Measurements from ENCODE around the gene HMX3.
A peak's percentile ranks its signal among the peaks of the same experiment; 100 is the strongest.
"Not testable (repeated sequence)": the region's sequence is repeated elsewhere in the genome, so short reads cannot be mapped to it uniquely, and the experiment has no call there.

The HMX3 gene

GRCh38 chr10:123149162-123149567, 13.4 kb downstream of the HMX3 start:
- no peak for DNase-seq

DNA sequence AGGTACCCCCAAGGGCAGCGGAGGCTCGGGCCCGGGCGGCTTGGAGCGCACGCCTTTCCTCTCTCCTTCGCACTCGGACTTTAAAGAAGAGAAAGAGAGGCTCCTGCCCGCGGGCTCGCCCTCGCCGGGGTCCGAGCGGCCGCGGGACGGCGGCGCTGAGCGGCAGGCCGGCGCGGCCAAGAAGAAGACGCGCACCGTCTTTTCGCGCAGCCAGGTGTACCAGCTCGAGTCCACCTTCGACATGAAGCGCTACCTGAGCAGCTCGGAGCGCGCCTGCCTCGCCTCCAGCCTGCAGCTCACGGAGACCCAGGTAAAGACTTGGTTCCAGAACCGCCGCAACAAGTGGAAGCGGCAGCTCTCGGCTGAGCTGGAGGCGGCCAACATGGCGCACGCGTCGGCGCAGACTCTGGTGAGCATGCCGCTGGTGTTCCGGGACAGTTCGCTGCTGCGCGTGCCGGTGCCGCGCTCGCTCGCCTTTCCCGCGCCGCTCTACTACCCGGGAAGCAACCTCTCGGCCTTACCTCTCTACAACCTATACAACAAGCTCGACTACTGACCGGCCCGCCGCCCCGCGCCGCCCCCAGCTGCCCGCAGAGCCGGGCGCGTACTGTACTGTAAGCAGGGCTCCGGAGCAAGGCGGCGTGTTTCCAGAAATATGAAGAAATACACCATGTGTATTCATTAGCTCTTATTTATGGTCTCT, 13.9 kb downstream of the HMX3 start:
- no peak for DNase-seq

GRCh38 chr10:123150271-123150985, 14.7 kb downstream of the HMX3 start:
- no peak for DNase-seq

- DNase-seq, result peak; percentile 62
Observed at GRCh38 chr10:123150986-123151736, 15.4 kb downstream of the HMX3 start.

DNA sequence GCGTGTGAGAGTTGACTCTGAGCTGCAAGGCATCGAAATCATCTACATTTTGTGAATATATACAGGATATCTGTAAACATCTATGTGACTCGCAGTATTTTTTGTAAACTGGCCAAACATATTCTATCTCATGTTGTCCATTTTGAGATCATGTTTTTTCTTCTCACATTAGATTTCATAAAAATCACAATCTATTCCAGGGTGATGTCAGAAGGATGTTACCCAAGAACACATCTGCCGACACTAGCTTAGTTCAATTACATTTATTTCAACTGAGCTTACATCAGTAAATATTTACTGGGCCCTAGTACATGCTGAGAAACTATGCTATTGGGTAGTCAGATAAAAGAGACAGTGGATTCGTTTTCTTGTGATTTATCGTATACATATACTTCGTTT, 16.0 kb downstream of the HMX3 start:
- DNase-seq, result no peak

DNA sequence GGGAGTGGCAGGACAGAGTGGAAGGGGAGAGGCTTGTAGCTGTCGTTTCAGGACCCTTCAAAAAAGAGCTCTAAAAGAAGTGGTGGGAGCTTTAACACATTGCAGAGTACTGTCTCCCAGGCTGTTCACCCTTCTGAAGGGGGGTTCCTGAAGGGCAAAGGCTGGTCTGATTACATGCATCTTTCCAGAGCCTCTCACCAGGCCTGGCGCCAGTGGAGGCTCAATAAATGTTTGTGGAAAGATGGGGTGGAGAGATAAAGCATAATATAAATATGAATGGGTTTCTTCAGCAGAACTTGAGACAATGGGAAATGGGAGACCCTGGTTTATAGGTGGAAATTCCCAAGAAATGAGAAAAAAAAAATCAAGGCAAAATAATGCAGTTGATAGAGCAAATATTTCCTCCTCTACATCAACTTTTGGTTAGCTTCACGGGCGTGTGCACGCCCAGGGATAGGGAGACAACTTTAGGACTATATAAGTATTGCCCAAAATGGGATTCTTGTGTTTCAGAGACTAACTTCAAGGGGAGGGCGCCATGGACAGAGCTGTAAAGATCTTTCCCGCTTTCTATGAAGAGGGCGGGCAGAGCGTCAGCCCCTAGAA, 17.8 kb downstream of the HMX3 start:
- DNase-seq, result no peak

- DNase-seq, result peak; percentile 97
Observed at GRCh38 chr10:123154092-123154710, 18.4 kb downstream of the HMX3 start, which contains the start of gene BUB3. Gene BUB3 (plus strand): TSS chr10:123154402. CDS start chr10:123154918, 516 bp downstream.

GRCh38 chr10:123154711-123155505, 19.1 kb downstream of the HMX3 start:
- DNase-seq, result peak; percentile 68

- DNase-seq, result no peak
Observed at GRCh38 chr10:123156078-123156477, 20.3 kb downstream of the HMX3 start.

GRCh38 chr10:123157210-123157609, 21.4 kb downstream of the HMX3 start:
- no peak for DNase-seq

- DNase-seq, result no peak
Observed at GRCh38 chr10:123158682-123159081, 22.9 kb downstream of the HMX3 start.

DNA sequence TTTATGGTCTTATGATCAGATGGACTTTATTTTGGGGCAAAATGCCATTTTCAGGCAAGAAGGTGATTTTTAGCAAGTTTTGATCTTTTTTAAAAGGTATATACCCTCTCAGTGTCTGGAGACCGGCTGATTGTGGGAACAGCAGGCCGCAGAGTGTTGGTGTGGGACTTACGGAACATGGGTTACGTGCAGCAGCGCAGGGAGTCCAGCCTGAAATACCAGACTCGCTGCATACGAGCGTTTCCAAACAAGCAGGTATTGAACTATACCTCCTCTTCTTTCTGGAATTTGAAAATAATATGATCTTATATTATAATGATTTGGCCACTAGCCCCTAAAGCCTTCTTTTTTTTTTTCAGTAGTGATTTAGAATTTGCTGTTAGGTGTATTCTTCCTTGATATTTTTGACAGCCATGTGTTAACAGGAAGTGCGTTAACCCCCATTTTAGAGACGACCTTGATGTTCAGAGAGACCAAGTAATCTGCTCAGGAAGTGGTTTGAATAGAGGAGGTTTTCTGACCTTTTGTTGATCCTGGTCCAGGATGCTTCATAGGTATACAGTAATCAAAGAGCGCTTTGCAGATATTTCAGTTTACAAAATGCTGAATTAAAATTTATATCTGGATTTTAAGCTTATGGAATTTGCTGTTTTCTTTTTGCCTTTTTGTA, 24.7 kb downstream of the HMX3 start:
- no peak for DNase-seq

GRCh38 chr10:123164319-123164718, 28.5 kb downstream of the HMX3 start:
- no peak for DNase-seq

DNA sequence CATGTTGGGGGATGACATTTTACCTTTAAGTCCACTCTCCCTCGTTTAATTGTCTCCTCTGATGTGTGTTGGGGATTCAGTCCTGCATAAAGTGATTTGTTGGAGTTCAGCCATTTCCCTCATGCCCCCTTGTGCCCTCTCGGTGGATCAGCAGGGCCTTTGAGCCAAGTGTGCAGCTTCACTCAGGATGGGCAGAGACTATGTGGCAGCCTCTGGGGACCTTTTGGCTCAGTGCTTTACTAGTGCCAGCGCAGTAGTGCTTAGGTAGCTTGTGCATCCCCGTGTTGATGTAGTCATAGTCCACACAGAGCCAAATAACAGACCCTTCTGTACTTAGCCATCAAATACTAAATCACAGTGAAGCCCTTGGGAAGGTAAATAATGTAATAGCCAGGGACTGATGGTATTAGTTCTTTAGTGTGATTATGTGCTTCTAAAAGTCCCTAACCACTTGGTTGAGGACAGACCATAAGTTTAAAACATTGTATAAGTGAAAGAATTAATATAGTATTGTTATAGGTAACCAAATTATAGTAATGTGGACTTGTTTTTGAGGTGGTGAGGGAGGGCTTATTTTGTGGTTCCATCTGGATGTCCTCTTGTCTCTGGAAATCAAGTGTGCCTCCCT, 29.8 kb downstream of the HMX3 start:
- DNase-seq, result peak; percentile 2

DNA sequence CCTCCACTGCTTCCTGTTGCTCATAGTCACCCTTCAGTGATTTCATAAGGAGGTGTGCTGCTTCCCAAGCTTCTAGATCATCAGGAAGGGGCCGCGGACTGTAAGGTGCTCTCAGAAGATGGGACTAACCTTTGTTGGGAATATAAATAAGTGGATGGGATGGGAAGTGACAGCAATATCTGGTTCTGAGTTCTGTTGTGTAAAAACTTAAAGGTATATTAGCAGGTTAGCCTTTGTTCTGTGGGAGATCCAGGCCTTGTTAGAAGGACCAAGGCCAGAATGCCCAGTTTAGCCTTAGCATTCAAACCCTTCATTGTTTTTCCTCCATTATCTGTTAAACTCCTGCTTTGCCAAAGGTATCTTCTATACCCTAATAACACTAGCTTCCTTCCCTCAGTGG, 30.8 kb downstream of the HMX3 start:
- DNase-seq, result no peak

DNA sequence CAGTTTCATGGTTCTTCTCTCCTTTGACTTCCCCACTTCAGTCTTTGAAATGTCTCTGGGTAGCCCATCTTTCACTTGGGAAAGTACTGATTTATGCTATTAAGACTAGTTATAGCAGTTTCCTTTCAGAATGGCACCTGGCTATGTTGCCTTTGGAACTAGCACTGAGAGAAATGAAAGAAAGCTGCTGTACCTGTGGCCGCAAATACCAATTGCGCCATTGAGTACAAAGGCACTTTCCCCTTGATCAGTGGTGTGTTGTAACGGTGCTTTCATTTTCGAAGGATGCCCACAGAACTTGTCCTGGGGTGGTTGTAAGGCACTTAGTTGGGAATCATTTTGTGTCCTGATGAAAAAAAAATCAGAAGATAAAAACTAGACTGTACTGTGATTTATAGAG, 35.2 kb downstream of the HMX3 start:
- DNase-seq, result no peak

DNA sequence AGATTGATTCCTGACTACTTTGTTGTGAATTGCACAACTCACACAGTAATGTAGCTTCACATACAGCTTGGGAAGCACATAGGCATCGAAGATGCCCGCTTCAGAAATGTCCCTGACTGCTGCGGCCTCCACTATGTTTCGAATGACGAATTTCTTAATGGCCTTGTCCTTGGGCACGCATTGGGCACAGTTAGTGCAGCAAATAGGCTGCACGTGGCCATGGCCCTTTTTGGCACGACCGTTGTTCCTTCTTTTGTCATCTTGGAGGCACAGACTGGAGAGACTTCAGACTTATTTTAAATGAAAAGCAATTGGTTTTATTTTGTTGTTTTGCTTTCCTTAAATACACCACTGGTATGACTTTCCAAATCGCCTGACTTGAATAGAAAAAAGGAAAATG, 35.8 kb downstream of the HMX3 start:
- not testable (repeated sequence) for DNase-seq

- no peak for DNase-seq
Observed at GRCh38 chr10:123175389-123176387, 39.9 kb downstream of the HMX3 start.

GRCh38 chr10:123178390-123178789, 42.6 kb downstream of the HMX3 start:
- DNase-seq, result not testable (repeated sequence)
